NCI-H82 treated with DMSO at 0.1 percent for 48 hours (cell line): ENCODE data around the gene DGCR6L.
"Not testable (repeated sequence)": the region's sequence is repeated elsewhere in the genome, so short reads cannot be mapped to it uniquely, and the experiment has no call there.

Source experiments
- DNase-seq: peaks from one replicate; lab custom pipeline; 2025; ENCODE audit not compliant: unreplicated experiment; lab: John Stamatoyannopoulos, UW

DGCR6L gene

DNA sequence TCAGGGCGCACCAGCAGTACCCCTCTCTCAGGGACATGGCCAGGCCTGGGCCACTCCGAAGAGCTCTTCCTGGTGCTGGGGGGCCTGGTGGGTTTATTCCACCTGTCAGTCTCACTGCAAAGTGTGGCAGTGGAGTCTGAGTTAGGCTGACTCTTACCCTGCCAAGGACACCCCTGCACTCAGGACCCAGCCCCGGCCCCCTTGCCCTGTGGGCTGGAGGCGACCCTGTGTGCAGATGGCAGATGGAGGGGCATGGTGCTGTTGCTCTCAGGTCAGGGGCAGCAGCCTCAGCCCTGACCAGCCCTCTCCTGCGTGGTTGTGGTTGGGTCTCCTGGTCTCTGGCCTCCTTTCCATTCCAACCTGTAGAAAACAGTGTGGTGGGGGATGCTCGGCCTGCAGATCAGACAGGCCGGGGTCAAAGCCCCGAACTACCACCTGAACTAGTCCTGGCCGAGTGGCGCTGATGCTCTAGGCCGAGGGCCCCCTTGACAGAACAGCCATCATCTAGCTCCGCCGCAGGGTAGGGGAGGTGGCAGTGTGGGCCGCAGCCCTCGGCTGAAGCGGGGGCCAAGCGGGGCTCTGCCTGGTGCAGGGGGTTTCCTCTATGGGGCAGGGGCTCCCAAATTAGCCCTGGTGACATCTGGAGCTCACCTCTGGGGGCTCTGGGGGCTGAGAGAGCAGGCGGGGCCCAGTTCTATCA is 41.8 kb downstream of the DGCR6L start:
- not testable (repeated sequence) for DNase-seq

- DNase-seq, result no peak
Measured at GRCh38 chr22:20276468-20276867, 43.4 kb downstream of the DGCR6L start.

DNA sequence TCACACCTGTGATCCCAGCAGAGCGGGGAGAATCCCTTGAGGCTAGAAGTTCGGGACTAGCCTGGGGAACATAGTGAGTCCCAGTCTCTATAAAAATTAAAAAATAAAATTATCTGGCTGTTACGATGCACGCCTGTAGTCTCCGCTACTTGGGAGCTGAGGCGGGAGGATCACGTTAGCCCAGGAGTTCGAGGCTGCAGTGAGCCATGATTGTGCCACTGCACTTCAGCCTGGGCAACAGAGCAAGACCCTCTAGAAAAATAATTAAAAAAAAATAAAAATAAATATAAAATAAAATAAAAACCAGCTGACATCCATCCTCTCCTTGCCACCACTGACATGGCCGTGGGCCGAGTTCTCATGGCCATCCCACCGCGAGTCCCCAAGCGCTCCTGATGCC is 44.0 kb downstream of the DGCR6L start:
- no peak for DNase-seq

- DNase-seq, result not testable (repeated sequence)
Measured at GRCh38 chr22:20275325-20275724, 44.5 kb downstream of the DGCR6L start.

DNA sequence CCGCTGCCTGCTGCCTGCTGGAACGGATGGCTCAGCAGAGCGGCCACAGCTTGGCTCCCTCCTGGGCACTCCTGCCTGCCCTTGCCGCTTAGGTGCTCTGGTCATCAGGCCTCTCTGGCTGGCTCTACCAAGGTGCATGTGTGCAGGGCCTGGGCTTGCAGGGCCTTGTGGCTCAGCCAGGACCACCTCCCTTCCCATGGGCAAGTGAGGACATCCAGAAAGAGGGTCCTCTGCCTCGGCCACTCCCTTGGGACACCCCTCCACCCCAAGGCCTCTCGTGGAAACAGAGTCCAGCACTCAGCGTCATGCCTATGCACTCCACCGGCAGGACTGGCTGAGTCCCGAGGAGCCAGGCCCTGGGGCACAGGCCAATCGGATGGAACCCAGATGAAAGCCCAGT is 45.5 kb downstream of the DGCR6L start:
- DNase-seq, result not testable (repeated sequence)

DNA sequence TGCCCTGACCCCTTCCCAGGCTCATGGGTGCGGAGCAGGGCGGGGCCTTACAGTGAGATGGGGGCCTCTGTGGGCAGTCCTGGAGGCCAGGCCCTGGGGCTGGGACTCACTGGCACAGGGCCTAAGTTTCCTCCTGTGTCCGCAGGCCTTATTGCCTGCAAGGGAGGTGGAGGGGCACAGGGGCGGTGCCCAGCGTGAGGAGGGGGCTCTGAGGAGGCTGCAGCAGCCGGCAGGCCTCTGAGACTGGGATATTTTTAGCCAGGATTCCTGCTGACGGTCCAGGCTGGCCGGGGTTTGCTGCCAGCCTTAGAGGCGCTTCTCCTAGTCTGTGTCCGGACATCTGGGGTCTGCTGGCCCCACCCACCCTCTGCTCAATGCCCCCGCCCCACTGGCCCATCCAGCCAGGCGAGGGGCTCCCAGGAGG is 46.1 kb downstream of the DGCR6L start:
- DNase-seq, result no peak

- no peak for DNase-seq
Measured at GRCh38 chr22:20272700-20273099, 47.2 kb downstream of the DGCR6L start.

GRCh38 chr22:20272174-20272573 is 47.7 kb downstream of the DGCR6L start:
- no peak for DNase-seq

- no peak for DNase-seq
Measured at GRCh38 chr22:20271114-20271994, 48.5 kb downstream of the DGCR6L start.

DNA sequence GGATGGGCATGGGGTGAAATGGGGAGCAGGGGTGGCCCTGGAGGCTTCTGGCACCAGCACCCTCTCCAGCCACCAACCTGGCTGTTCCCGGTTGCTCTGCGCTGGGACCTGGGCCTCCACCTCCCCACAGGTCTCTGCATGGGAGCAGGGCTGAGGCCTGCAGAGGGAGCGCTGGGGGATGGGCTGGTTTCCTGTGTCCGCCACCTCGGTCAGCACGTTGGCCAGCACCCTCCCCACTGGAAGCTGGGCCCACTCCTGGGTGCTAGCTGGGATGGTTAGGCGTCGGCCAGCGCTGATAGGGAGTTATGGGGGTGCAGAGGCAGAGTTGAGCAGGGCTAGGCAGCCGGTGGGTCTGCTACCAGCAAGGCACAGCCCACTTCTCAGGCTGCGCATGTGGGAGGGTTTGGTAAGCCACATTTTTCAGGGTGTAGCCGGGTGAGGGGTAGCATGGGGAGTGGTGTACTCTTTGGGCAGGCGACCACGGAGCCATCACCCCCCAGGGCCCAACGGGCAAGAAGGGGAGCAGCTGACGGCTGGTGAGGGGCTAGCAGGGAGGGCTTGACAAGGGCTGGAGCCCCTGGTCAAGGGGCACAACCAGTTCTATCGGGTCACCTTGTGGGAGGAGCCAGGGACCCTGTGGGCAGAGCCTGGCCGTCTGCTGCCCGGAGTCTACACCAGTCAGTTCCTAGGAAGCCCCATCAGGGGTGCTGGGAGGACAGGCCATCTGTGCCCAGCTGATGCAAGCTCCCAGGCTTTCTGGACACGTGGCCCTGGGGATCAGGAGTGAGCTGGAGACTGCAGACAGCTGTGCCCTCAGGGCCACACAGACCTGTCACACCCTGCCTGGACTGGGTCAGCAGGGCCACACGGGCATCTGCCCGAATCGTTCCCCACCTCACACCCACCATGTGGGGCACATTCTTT is 49.4 kb downstream of the DGCR6L start:
- DNase-seq, result not testable (repeated sequence)

GRCh38 chr22:20269673-20270072 is 50.2 kb downstream of the DGCR6L start:
- not testable (repeated sequence) for DNase-seq

GRCh38 chr22:20269201-20269600 is 50.7 kb downstream of the DGCR6L start:
- not testable (repeated sequence) for DNase-seq

- no peak for DNase-seq
Measured at GRCh38 chr22:20268279-20269012, 51.4 kb downstream of the DGCR6L start, which contains the start of gene RTN4R. Gene RTN4R (minus strand): TSS chr22:20268318. CDS start chr22:20268092, 226 bp downstream.

GRCh38 chr22:20267441-20268278 is 52.2 kb downstream of the DGCR6L start:
- no peak for DNase-seq

DNA sequence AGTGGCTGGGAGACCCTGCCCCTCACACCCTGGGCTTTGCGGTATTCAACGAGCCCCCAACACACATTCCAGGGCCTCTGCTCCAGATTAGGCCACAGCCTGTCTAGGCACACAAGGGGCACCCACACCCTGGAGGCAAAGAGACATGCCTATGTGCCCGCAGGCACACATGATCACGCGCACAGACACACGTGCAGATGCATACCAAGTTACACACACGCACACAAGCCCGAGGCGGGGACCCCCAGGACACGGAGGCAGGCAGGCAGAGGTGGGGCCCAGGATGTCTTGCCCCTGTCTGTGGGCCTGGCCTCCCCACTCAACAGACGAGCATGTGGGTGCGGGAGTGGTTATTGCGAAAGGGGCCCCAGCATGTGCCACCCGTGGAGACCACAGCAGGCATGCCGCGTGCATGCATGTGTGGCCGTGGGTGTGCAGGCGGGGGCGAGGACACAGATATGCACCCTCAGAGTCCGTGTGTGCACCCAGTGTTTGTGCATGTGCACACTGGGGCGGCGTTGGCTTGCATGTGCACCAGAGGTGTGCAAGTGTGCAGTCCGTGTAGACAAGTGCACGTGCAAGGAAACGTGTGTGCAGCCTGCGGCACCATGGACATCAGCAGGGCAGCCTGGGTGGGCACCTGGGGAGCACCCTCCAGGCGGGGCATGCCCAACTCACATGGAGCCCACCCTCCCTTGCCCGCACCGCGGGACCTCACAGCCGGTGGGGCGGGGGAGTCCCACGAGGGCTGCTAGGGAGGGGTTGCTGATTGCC is 53.0 kb downstream of the DGCR6L start:
- DNase-seq, result not testable (repeated sequence)

- DNase-seq, result not testable (repeated sequence)
Measured at GRCh38 chr22:20265772-20266666, 53.8 kb downstream of the DGCR6L start.

DNA sequence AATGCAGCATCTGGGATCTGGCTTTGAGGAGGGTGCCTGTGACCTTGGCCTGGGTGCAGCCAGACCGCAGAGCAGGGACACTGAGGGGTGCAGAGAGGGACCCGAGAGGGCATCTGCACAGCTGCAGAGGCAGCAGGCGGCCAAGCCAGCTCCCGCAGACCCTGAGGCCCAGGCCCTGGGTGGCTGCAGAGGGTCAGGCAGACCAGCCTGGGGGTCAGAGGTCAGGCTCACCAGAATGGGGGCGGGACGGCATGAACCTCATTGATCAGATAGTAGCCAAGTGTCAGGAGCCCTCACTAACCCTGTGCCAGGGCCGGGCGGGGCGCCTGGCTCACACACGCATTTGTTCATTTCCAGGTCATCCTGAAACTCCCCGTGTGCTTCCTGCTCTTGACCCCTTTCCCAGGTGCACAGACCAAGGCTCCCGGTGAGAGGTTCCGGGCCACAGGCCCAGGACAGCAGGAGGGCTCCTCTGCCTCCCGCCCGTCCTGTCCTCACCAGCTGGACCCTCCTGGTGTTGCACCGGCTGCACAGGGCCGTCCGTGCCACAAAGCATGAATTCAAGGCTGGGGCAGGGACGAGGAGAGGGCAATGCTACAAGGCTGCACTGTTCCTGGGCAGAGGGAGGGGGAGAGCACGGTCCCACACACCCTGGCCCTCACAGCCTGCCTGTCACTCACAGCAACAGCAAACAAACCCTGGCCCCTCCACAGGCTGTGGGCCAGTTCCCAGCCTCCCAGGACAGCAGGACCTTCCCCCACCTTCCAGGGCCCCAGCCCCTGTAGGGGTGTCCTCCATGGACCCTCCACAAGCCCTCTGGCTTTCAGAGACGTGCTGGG is 55.0 kb downstream of the DGCR6L start:
- DNase-seq, result no peak
